Skeletal muscle satellite cell (primary cell): Measurements from ENCODE around the gene ST7.

Source experiments
- H3K27me3 ChIP-seq: 2 replicates; pipeline ENCODE4 v1.7.0; 2013; ENCODE audit warnings: low read length; ENCODE audit not compliant: control insufficient read depth, insufficient read depth
- H3K36me3 ChIP-seq: 2 replicates; pipeline ENCODE4 v1.7.0; 2013; ENCODE audit warnings: mild to moderate bottlenecking, control low read depth, low read length; ENCODE audit not compliant: insufficient read depth
- H3K4me1 ChIP-seq: 2 replicates; pipeline ENCODE4 v1.7.0; 2013; ENCODE audit warnings: low read length; ENCODE audit not compliant: control insufficient read depth, insufficient read depth
- H3K4me2 ChIP-seq: 2 replicates; pipeline ENCODE4 v1.7.0; 2013; ENCODE audit warnings: mild to moderate bottlenecking, low read length
- H3K4me3 ChIP-seq: 2 replicates; pipeline ENCODE4 v1.7.0; 2013; ENCODE audit warnings: low read length
- H3K9ac ChIP-seq: 2 replicates; pipeline ENCODE4 v1.7.0; 2013; ENCODE audit warnings: mild to moderate bottlenecking, low read depth, low read length, moderate library complexity
- H3K9me3 ChIP-seq: replicated peaks from 2 replicates; pipeline ENCODE4 v1.7.0; 2013; ENCODE audit warnings: mild to moderate bottlenecking, control low read depth, low read length

Gene ST7

GRCh38 chr7:117012696-117013095 is 59.4 kb downstream of the ST7 start:
- Histone ChIP-seq H3K9ac (no peak overlapping the region), H3K27me3 (no peaks in the 10 kb centered on the region), H3K4me3 (no peak overlapping the region), H3K4me1 (peaks cover 30% of the 10 kb centered on the region), H3K4me2 (no peak overlapping the region), H3K36me3 (no peaks in the 10 kb centered on the region), H3K9me3 (no peaks in the 10 kb centered on the region)

- Histone ChIP-seq H3K4me1 (peaks cover 26% of the 10 kb centered on the region), H3K36me3 (no peaks in the 10 kb centered on the region), H3K9me3 (no peaks in the 10 kb centered on the region), H3K4me2 (peak overlapping the region; percentile 54), H3K9ac (peak overlapping the region; percentile 35), H3K27me3 (no peaks in the 10 kb centered on the region), H3K4me3 (peak overlapping the region; percentile 25)
Observed at GRCh38 chr7:117014099-117014656, 60.9 kb downstream of the ST7 start.

- no peaks in the 10 kb centered on the region for H3K36me3 ChIP-seq
- peak overlapping the region; percentile 54 for H3K4me2 ChIP-seq
- no peaks in the 10 kb centered on the region for H3K27me3 ChIP-seq
- peaks cover 24% of the 10 kb centered on the region for H3K4me1 ChIP-seq
- H3K9ac ChIP-seq: peak overlapping the region; percentile 35
- no peaks in the 10 kb centered on the region for H3K9me3 ChIP-seq
- peak overlapping the region; percentile 25 for H3K4me3 ChIP-seq
Observed at GRCh38 chr7:117014673-117015133, 61.4 kb downstream of the ST7 start.

GRCh38 chr7:117015258-117016184 is 62.2 kb downstream of the ST7 start:
- Histone ChIP-seq H3K9ac (peak overlapping the region; percentile 35), H3K4me2 (peak overlapping the region; percentile 54), H3K4me1 (peaks cover 22% of the 10 kb centered on the region), H3K9me3 (no peaks in the 10 kb centered on the region), H3K36me3 (no peaks in the 10 kb centered on the region), H3K4me3 (no peak overlapping the region), H3K27me3 (no peaks in the 10 kb centered on the region)

- H3K4me3 ChIP-seq: no peak overlapping the region
- H3K9ac ChIP-seq: no peak overlapping the region
- H3K27me3 ChIP-seq: no peaks in the 10 kb centered on the region
- H3K4me1 ChIP-seq: peaks cover 22% of the 10 kb centered on the region
- H3K9me3 ChIP-seq: no peaks in the 10 kb centered on the region
- H3K36me3 ChIP-seq: no peaks in the 10 kb centered on the region
- H3K4me2 ChIP-seq: no peak overlapping the region
Observed at GRCh38 chr7:117017017-117017451, 63.7 kb downstream of the ST7 start.

- Histone ChIP-seq H3K9ac (no peak overlapping the region), H3K4me3 (no peak overlapping the region), H3K4me1 (peaks cover 22% of the 10 kb centered on the region), H3K27me3 (no peaks in the 10 kb centered on the region), H3K4me2 (no peak overlapping the region), H3K9me3 (no peaks in the 10 kb centered on the region), H3K36me3 (no peaks in the 10 kb centered on the region)
Observed at GRCh38 chr7:117017702-117018266, 64.5 kb downstream of the ST7 start.

GRCh38 chr7:117018713-117019112 is 65.4 kb downstream of the ST7 start:
- Histone ChIP-seq H3K27me3 (no peaks in the 10 kb centered on the region), H3K9me3 (no peaks in the 10 kb centered on the region), H3K36me3 (no peaks in the 10 kb centered on the region), H3K4me3 (no peak overlapping the region), H3K9ac (no peak overlapping the region), H3K4me2 (no peak overlapping the region), H3K4me1 (peaks cover 22% of the 10 kb centered on the region)

GRCh38 chr7:117019287-117019686 is 66.0 kb downstream of the ST7 start:
- peaks cover 19% of the 10 kb centered on the region for H3K4me1 ChIP-seq
- no peak overlapping the region for H3K9ac ChIP-seq
- no peaks in the 10 kb centered on the region for H3K36me3 ChIP-seq
- no peaks in the 10 kb centered on the region for H3K27me3 ChIP-seq
- no peak overlapping the region for H3K4me2 ChIP-seq
- no peaks in the 10 kb centered on the region for H3K9me3 ChIP-seq
- no peak overlapping the region for H3K4me3 ChIP-seq

- H3K36me3 ChIP-seq: no peaks in the 10 kb centered on the region
- H3K4me3 ChIP-seq: peak overlapping the region; percentile 60
- H3K27me3 ChIP-seq: no peaks in the 10 kb centered on the region
- H3K9me3 ChIP-seq: no peaks in the 10 kb centered on the region
- peak overlapping the region; percentile 68 for H3K9ac ChIP-seq
- peaks cover 15% of the 10 kb centered on the region for H3K4me1 ChIP-seq
- peak overlapping the region; percentile 79 for H3K4me2 ChIP-seq
Observed at GRCh38 chr7:117019786-117020590, 66.7 kb downstream of the ST7 start.

GRCh38 chr7:117020591-117020973 is 67.3 kb downstream of the ST7 start:
- Histone ChIP-seq H3K27me3 (no peaks in the 10 kb centered on the region), H3K9me3 (no peaks in the 10 kb centered on the region), H3K9ac (peak overlapping the region; percentile 68), H3K4me3 (peak overlapping the region; percentile 60), H3K4me1 (peaks cover 12% of the 10 kb centered on the region), H3K36me3 (no peaks in the 10 kb centered on the region), H3K4me2 (peak overlapping the region; percentile 79)

- no peaks in the 10 kb centered on the region for H3K9me3 ChIP-seq
- no peak overlapping the region for H3K9ac ChIP-seq
- no peaks in the 10 kb centered on the region for H3K27me3 ChIP-seq
- H3K36me3 ChIP-seq: no peaks in the 10 kb centered on the region
- peaks cover 12% of the 10 kb centered on the region for H3K4me1 ChIP-seq
- H3K4me3 ChIP-seq: no peak overlapping the region
- H3K4me2 ChIP-seq: no peak overlapping the region
Observed at GRCh38 chr7:117021366-117021765, 68.1 kb downstream of the ST7 start.
